ENCODE results near the gene PSMA2.

Gene PSMA2

GRCh38 chr7:42932811-42933591 is 1.0 kb upstream of the PSMA2 start:
- no peak for DNase-seq (ENCODE audit: low read depth in 1 of 2, low spot score in 1 of 2)
- TF ChIP-seq, protein P1, sequence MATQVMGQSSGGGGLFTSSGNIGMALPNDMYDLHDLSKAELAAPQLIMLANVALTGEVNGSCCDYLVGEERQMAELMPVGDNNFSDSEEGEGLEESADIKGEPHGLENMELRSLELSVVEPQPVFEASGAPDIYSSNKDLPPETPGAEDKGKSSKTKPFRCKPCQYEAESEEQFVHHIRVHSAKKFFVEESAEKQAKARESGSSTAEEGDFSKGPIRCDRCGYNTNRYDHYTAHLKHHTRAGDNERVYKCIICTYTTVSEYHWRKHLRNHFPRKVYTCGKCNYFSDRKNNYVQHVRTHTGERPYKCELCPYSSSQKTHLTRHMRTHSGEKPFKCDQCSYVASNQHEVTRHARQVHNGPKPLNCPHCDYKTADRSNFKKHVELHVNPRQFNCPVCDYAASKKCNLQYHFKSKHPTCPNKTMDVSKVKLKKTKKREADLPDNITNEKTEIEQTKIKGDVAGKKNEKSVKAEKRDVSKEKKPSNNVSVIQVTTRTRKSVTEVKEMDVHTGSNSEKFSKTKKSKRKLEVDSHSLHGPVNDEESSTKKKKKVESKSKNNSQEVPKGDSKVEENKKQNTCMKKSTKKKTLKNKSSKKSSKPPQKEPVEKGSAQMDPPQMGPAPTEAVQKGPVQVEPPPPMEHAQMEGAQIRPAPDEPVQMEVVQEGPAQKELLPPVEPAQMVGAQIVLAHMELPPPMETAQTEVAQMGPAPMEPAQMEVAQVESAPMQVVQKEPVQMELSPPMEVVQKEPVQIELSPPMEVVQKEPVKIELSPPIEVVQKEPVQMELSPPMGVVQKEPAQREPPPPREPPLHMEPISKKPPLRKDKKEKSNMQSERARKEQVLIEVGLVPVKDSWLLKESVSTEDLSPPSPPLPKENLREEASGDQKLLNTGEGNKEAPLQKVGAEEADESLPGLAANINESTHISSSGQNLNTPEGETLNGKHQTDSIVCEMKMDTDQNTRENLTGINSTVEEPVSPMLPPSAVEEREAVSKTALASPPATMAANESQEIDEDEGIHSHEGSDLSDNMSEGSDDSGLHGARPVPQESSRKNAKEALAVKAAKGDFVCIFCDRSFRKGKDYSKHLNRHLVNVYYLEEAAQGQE (IDR thresholded peaks at IDR 0.05; ENCODE audit: insufficient replicate concordance, low read depth), result no peak
- TF ChIP-seq, protein P2, sequence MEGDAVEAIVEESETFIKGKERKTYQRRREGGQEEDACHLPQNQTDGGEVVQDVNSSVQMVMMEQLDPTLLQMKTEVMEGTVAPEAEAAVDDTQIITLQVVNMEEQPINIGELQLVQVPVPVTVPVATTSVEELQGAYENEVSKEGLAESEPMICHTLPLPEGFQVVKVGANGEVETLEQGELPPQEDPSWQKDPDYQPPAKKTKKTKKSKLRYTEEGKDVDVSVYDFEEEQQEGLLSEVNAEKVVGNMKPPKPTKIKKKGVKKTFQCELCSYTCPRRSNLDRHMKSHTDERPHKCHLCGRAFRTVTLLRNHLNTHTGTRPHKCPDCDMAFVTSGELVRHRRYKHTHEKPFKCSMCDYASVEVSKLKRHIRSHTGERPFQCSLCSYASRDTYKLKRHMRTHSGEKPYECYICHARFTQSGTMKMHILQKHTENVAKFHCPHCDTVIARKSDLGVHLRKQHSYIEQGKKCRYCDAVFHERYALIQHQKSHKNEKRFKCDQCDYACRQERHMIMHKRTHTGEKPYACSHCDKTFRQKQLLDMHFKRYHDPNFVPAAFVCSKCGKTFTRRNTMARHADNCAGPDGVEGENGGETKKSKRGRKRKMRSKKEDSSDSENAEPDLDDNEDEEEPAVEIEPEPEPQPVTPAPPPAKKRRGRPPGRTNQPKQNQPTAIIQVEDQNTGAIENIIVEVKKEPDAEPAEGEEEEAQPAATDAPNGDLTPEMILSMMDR (IDR thresholded peaks at IDR 0.05; ENCODE audit: insufficient read depth, low read length), result no peak
- TF ChIP-seq SPI1 (IDR thresholded peaks at IDR 0.05; ENCODE audit: borderline replicate concordance, low read depth) (no peak), GABPA (IDR thresholded peaks at IDR 0.05; ENCODE audit: low read depth) (no peak), POLR2AphosphoS5 (IDR thresholded peaks at IDR 0.05; ENCODE audit: low read depth) (no peak)

GRCh38 chr7:42931447-42931833 is 534 bp downstream of the PSMA2 start:
- no peak for DNase-seq (ENCODE audit: low read depth in 1 of 2, low spot score in 1 of 2)
- peak overlapping the region; percentile 92 for H3K4me3 ChIP-seq (replicated peaks; ENCODE audit: insufficient read depth, low read length)

More at GRCh38 chr7:42932811-42933591, 1.0 kb upstream of the PSMA2 start:
- Histone ChIP-seq H3K27ac (replicated peaks) (peak overlapping the region; percentile 88), H3K27me3 (ENCODE audit: insufficient read depth, poor library complexity, severe bottlenecking) (no peaks in the 10 kb centered on the region), H3K4me3 (replicated peaks; ENCODE audit: insufficient read depth, low read length) (peak overlapping the region; percentile 92)

GRCh38 chr7:42930889-42931288 is 1.1 kb downstream of the PSMA2 start:
- H3K27ac ChIP-seq (replicated peaks), result peak overlapping the region; percentile 88
- H3K4me3 ChIP-seq (replicated peaks; ENCODE audit: insufficient read depth, low read length), result peak overlapping the region; percentile 92
- TF ChIP-seq, protein P2 (IDR thresholded peaks at IDR 0.05; ENCODE audit: insufficient read depth, low read length), result no peak
- TF ChIP-seq, protein P1 (IDR thresholded peaks at IDR 0.05; ENCODE audit: insufficient replicate concordance, low read depth), result no peak
- no peak for TF ChIP-seq POLR2AphosphoS5 (IDR thresholded peaks at IDR 0.05; ENCODE audit: low read depth)
- TF ChIP-seq GABPA (IDR thresholded peaks at IDR 0.05; ENCODE audit: low read depth), result no peak
- TF ChIP-seq SPI1 (IDR thresholded peaks at IDR 0.05; ENCODE audit: borderline replicate concordance, low read depth), result no peak
- no peak for DNase-seq (ENCODE audit: low read depth in 1 of 2, low spot score in 1 of 2)
- H3K27me3 ChIP-seq (ENCODE audit: insufficient read depth, poor library complexity, severe bottlenecking), result no peaks in the 10 kb centered on the region

More at GRCh38 chr7:42931447-42931833, 534 bp downstream of the PSMA2 start:
- Histone ChIP-seq H3K27me3 (ENCODE audit: insufficient read depth, poor library complexity, severe bottlenecking) (no peaks in the 10 kb centered on the region), H3K27ac (replicated peaks) (peak overlapping the region; percentile 88)
- TF ChIP-seq, protein P2 (IDR thresholded peaks at IDR 0.05; ENCODE audit: insufficient read depth, low read length), result no peak
- no peak for TF ChIP-seq GABPA (IDR thresholded peaks at IDR 0.05; ENCODE audit: low read depth)
- TF ChIP-seq POLR2AphosphoS5 (IDR thresholded peaks at IDR 0.05; ENCODE audit: low read depth), result no peak
- TF ChIP-seq SPI1 (IDR thresholded peaks at IDR 0.05; ENCODE audit: borderline replicate concordance, low read depth), result no peak
- TF ChIP-seq, protein P1 (IDR thresholded peaks at IDR 0.05; ENCODE audit: insufficient replicate concordance, low read depth), result no peak

Measured in HL-60 (cell line).